Keratinocyte (primary cell): ENCODE results near the gene LIX1. TPM values are rescaled to one million over a fixed set of nuclear protein-coding genes. Genes with fewer than 3 reads are reported as not detected.

Experiments used
- DNase-seq: peaks from one replicate; pipeline ENCODE4 v3.0.0-alpha.2; 2011; ENCODE audit warnings: low read depth, missing footprints, low spot score
- FAIRE-seq: peaks from 2 replicates; lab custom pipeline; 2011; peaks lifted over from hg19 to GRCh38; lab: Jason Lieb, UNC
- H2AFZ ChIP-seq: 2 replicates; pipeline ENCODE4 v1.6.0; 2012; ENCODE audit warnings: low read length, control low read depth, inconsistent platforms; ENCODE audit not compliant: control insufficient read depth
- H3K27ac ChIP-seq: 2 replicates; pipeline ENCODE4 v1.5.1; 2011; ENCODE audit warnings: low read length; ENCODE audit not compliant: control insufficient read depth, insufficient read depth
- H3K27me3 ChIP-seq: 3 replicates; pipeline ENCODE4 v1.6.0; 2011; ENCODE audit warnings: low read length; ENCODE audit not compliant: control insufficient read depth, insufficient read depth; ENCODE audit errors: extremely low read depth
- H3K36me3 ChIP-seq, 2 experiments: 2 replicates in 1 of 2; 3 replicates in 1 of 2; pipeline ENCODE4 v1.5.1; 2011; ENCODE audit warnings: low read length in 2 of 2, mild to moderate bottlenecking in 1 of 2; ENCODE audit not compliant: control insufficient read depth in 2 of 2, insufficient read depth in 2 of 2; ENCODE audit errors: extremely low read depth in 1 of 2
- H3K4me1 ChIP-seq: 3 replicates; pipeline ENCODE4 v1.5.1; 2011; ENCODE audit warnings: low read length; ENCODE audit not compliant: control insufficient read depth, insufficient read depth; ENCODE audit errors: extremely low read depth
- H3K4me2 ChIP-seq: 3 replicates; pipeline ENCODE4 v1.6.0; 2011; ENCODE audit warnings: low read depth, low read length; ENCODE audit not compliant: control insufficient read depth, insufficient read depth; ENCODE audit errors: extremely low read depth
- H3K4me3 ChIP-seq, 3 experiments: fragments of 200-600 bp in 1 of 3; sonication (generic) in 1 of 3; 2 replicates in 2 of 3; 3 replicates in 1 of 3; pipeline ENCODE4 v1.5.1; 2011 to 2016; ENCODE audit warnings: low read length in 3 of 3, mild to moderate bottlenecking in 3 of 3, control low read depth in 2 of 3, inconsistent platforms in 1 of 3, low read depth in 1 of 3, mixed read lengths in 1 of 3, mixed run types in 1 of 3, moderate library complexity in 1 of 3; ENCODE audit not compliant: control insufficient read depth in 2 of 3, insufficient read depth in 2 of 3; ENCODE audit errors: extremely low read depth in 1 of 3
- H3K79me2 ChIP-seq: 2 replicates; pipeline ENCODE4 v1.6.0; 2012; ENCODE audit warnings: low read length; ENCODE audit not compliant: control insufficient read depth, insufficient read depth
- H3K9ac ChIP-seq: 3 replicates; pipeline ENCODE4 v1.6.0; 2011; ENCODE audit warnings: low read length; ENCODE audit not compliant: control insufficient read depth, insufficient read depth; ENCODE audit errors: extremely low read depth
- H3K9me1 ChIP-seq: 3 replicates; pipeline ENCODE4 v1.6.0; 2011; ENCODE audit warnings: low read length; ENCODE audit not compliant: control insufficient read depth, insufficient read depth; ENCODE audit errors: extremely low read depth
- H3K9me3 ChIP-seq: 2 replicates; pipeline ENCODE4 v1.5.1; 2012; ENCODE audit warnings: low read depth, low read length; ENCODE audit not compliant: control insufficient read depth
- H4K20me1 ChIP-seq: 3 replicates; pipeline ENCODE4 v1.6.0; 2011; ENCODE audit warnings: low read length; ENCODE audit not compliant: control insufficient read depth, insufficient read depth; ENCODE audit errors: extremely low read depth
- EZH2 ChIP-seq: IDR thresholded peaks from one replicate; pipeline ENCODE4 v1.6.1; 2012; ENCODE audit warnings: inconsistent platforms, mild to moderate bottlenecking, low read length, moderate library complexity
- dilution Hi-C: fragments of 300-500 bp; cut with MboI; formaldehyde crosslinking; loops from one replicate; pipeline ENCODE4 v1.7.0; 2020; ENCODE audit warnings: low sequenced_read_pairs; ENCODE audit not compliant: extremely low pct_ligation_motif_present
- polyA plus RNA-seq, 5 experiments: library from polyadenylated mRNA; depleted of rRNA in 3 of 5; stranded (reverse) in 3 of 5; stranded (forward) in 1 of 5; unstranded in 1 of 5; fragments of >200 nt; gene quantifications; 1 replicate in 1 of 5; 2 replicates in 3 of 5; 3 replicates in 1 of 5; pipeline versions ENCODE4 v1.2.1 to v1.2.3, GENCODE V29; 2011 to 2012; ENCODE audit warnings: missing spikeins in 2 of 5, low read depth in 1 of 5, low replicate concordance in 1 of 5
- TF ChIP-seq, protein P1 (sequence below), 3 experiments: IDR thresholded peaks in 1 of 3; conservative IDR thresholded peaks in 1 of 3; optimal IDR thresholded peaks in 1 of 3; 2 replicates in 2 of 3; 3 replicates in 1 of 3; pipeline versions ENCODE3 to v1.5.1; 2011; ENCODE audit warnings: low read length in 3 of 3, mild to moderate bottlenecking in 3 of 3, moderate library complexity in 2 of 3, control low read depth in 1 of 3, inconsistent platforms in 1 of 3; ENCODE audit not compliant: insufficient read depth in 2 of 3; ENCODE audit errors: extremely low read depth in 1 of 3

LIX1 gene
- polyA plus RNA-seq, 1 donor (not counting 4 experiments of a cell fraction or from before 2014, with no cell fraction given): not detected

DNA sequence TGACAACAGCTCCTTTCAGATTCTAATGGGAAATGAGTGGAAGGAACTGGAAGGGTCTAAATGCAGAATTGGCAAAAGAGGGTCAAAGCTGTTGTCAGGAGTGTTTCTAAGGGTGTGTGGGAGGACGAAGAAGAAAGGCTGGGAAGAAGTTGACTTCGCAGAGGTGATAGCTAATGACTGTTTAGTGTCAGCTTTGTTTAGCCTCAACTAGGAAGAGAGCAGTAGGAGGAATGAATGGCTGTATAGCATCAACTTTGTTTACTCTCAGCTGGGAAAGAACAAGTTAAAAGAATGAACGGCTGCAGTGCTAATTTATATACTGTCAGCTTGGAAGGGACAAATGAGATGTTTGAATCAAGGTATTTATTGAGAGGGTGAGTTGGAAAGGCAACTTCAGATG is 5.9 kb upstream of the LIX1 start:
- Histone ChIP-seq H3K4me3 (no peak overlapping the region), H3K9me1 (no peaks in the 10 kb centered on the region), H3K79me2 (no peaks in the 10 kb centered on the region), H4K20me1 (no peaks in the 10 kb centered on the region), H3K27me3 (no peaks in the 10 kb centered on the region), H3K4me1 (no peaks in the 10 kb centered on the region), H3K4me2 (no peak overlapping the region), H3K9me3 (no peaks in the 10 kb centered on the region), H2AFZ (no peak overlapping the region), H3K27ac (no peak overlapping the region), H3K9ac (no peak overlapping the region), H3K36me3 (no peaks in the 10 kb centered on the region)
- TF ChIP-seq EZH2: no peak
- TF ChIP-seq, protein P1, sequence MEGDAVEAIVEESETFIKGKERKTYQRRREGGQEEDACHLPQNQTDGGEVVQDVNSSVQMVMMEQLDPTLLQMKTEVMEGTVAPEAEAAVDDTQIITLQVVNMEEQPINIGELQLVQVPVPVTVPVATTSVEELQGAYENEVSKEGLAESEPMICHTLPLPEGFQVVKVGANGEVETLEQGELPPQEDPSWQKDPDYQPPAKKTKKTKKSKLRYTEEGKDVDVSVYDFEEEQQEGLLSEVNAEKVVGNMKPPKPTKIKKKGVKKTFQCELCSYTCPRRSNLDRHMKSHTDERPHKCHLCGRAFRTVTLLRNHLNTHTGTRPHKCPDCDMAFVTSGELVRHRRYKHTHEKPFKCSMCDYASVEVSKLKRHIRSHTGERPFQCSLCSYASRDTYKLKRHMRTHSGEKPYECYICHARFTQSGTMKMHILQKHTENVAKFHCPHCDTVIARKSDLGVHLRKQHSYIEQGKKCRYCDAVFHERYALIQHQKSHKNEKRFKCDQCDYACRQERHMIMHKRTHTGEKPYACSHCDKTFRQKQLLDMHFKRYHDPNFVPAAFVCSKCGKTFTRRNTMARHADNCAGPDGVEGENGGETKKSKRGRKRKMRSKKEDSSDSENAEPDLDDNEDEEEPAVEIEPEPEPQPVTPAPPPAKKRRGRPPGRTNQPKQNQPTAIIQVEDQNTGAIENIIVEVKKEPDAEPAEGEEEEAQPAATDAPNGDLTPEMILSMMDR (optimal IDR thresholded peaks at IDR 0.05 in 1 of 3, IDR thresholded peaks at IDR 0.05 in 1 of 3, conservative IDR thresholded peaks at IDR 0.05 in 1 of 3; ENCODE audit: extremely low read depth in 1 of 3, insufficient read depth in 2 of 3, low read length in 3 of 3): no peak
- no peak for DNase-seq
- dilution Hi-C loops: no loop called here
- no peak for FAIRE-seq

DNA sequence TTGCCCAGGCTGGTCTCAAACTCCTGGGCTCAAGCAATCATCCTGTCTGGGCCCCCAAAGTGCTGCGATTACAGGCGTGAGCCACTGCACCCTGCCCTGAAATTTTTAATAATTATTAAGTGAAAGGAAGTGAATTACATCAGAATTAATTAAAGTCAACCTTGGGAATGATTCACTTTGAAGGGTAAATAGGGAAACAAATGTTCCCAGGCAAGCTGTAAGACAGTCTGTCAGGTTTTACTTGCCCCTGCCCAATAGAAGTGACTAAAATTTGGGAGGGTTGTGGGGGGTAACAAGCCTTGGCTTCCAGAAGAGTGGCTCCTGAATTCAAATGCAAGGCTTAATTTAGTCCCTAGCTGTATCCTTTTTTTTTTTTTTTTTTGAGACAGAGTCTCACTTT is 1.3 kb upstream of the LIX1 start:
- H3K4me1 ChIP-seq: no peaks in the 10 kb centered on the region
- H3K4me3 ChIP-seq: no peak overlapping the region
- no peaks in the 10 kb centered on the region for H3K79me2 ChIP-seq
- H3K9me1 ChIP-seq: no peaks in the 10 kb centered on the region
- H3K9me3 ChIP-seq: no peaks in the 10 kb centered on the region
- no peak overlapping the region for H2AFZ ChIP-seq
- FAIRE-seq: no peak
- H3K27ac ChIP-seq: no peak overlapping the region
- H3K27me3 ChIP-seq: peaks cover 8% of the 10 kb centered on the region
- no peak for DNase-seq
- no peak overlapping the region for H3K4me2 ChIP-seq
- no peak for TF ChIP-seq EZH2
- H4K20me1 ChIP-seq: no peaks in the 10 kb centered on the region
- dilution Hi-C loops: no loop called here
- H3K36me3 ChIP-seq: no peaks in the 10 kb centered on the region
- no peak overlapping the region for H3K9ac ChIP-seq

DNA sequence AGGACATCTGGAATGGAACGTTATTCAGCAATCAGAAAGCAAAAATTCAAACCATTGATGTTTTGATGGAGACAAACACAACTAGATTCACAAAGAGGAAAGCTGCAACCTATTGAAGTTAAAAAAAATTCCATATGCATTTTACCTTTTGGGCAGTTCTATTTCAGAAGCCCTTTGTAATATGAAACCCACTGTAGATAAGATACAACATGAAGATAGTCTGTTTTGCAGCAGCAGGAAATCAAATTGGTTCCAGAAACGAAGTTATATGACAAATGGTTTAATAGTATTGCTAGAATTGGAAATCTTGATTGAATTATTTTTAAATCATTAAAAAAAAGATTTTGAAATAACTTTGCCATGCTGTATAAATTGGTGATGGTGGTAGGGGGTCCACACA is 872 bp downstream of the LIX1 start:
- no peak for DNase-seq
- no peak overlapping the region for H2AFZ ChIP-seq
- H3K9me3 ChIP-seq: no peaks in the 10 kb centered on the region
- H3K79me2 ChIP-seq: no peaks in the 10 kb centered on the region
- H3K4me3 ChIP-seq: no peak overlapping the region
- no peaks in the 10 kb centered on the region for H4K20me1 ChIP-seq
- no peaks in the 10 kb centered on the region for H3K4me1 ChIP-seq
- no peak overlapping the region for H3K4me2 ChIP-seq
- H3K36me3 ChIP-seq: no peaks in the 10 kb centered on the region
- dilution Hi-C loops: no loop called here
- H3K27me3 ChIP-seq: peaks cover 8% of the 10 kb centered on the region
- FAIRE-seq: no peak
- no peak for TF ChIP-seq EZH2
- TF ChIP-seq, protein P1 (optimal IDR thresholded peaks at IDR 0.05 in 1 of 3, IDR thresholded peaks at IDR 0.05 in 1 of 3, conservative IDR thresholded peaks at IDR 0.05 in 1 of 3; ENCODE audit: extremely low read depth in 1 of 3, insufficient read depth in 2 of 3, low read length in 3 of 3): no peak
- no peak overlapping the region for H3K9ac ChIP-seq
- no peaks in the 10 kb centered on the region for H3K9me1 ChIP-seq
- no peak overlapping the region for H3K27ac ChIP-seq
